Mesenchymal stem cell (in vitro differentiated cells and primary cell): ENCODE results near the gene FOLR2.

ENCODE experiments used
- DNase-seq: peaks from one replicate; pipeline ENCODE4 v3.0.0-alpha.2; 2013
- H2AFZ ChIP-seq: one replicate; pipeline ENCODE4 v1.6.1; 2013; ENCODE audit warnings: low read depth, mild to moderate bottlenecking, control low read depth, inconsistent platforms, low read length, moderate library complexity
- H2AK5ac ChIP-seq: 2 replicates; pipeline ENCODE4 v1.6.1; 2013; ENCODE audit warnings: low read length, moderate library complexity, mild to moderate bottlenecking, inconsistent platforms; ENCODE audit not compliant: severe bottlenecking
- H2BK120ac ChIP-seq: one replicate; pipeline ENCODE4 v1.6.1; 2013; ENCODE audit warnings: low read depth, mild to moderate bottlenecking, inconsistent platforms, low read length, moderate library complexity
- H2BK12ac ChIP-seq, 2 experiments: one replicate each; pipeline ENCODE4 v1.6.1; 2013; ENCODE audit warnings: inconsistent platforms in 2 of 2, low read length in 2 of 2, mild to moderate bottlenecking in 2 of 2, moderate library complexity in 2 of 2, control low read depth in 1 of 2
- H2BK15ac ChIP-seq: one replicate; pipeline ENCODE4 v1.6.1; 2013; ENCODE audit warnings: mild to moderate bottlenecking, low read depth, inconsistent platforms; ENCODE audit not compliant: poor library complexity, severe bottlenecking
- H2BK5ac ChIP-seq: 2 replicates; pipeline ENCODE4 v1.6.1; 2013; ENCODE audit warnings: low read depth, mild to moderate bottlenecking, low read length, control low read depth, inconsistent platforms; ENCODE audit not compliant: poor library complexity, severe bottlenecking
- H3K14ac ChIP-seq, 2 experiments: one replicate each; pipeline ENCODE4 v1.6.1; 2013; ENCODE audit warnings: inconsistent platforms in 2 of 2, low read length in 2 of 2, control low read depth in 1 of 2, mild to moderate bottlenecking in 1 of 2, moderate library complexity in 1 of 2
- H3K18ac ChIP-seq, 2 experiments: one replicate each; pipeline ENCODE4 v1.6.1; 2013; ENCODE audit warnings: inconsistent platforms in 2 of 2, low read length in 2 of 2, control low read depth in 1 of 2, low read depth in 1 of 2, mild to moderate bottlenecking in 1 of 2
- H3K23ac ChIP-seq, 2 experiments: one replicate each; pipeline ENCODE4 v1.6.1; 2013; ENCODE audit warnings: inconsistent platforms in 2 of 2, low read length in 2 of 2, mild to moderate bottlenecking in 2 of 2, moderate library complexity in 2 of 2, control low read depth in 1 of 2
- H3K27ac ChIP-seq: 2 replicates; pipeline ENCODE4 v1.5.1; 2013; ENCODE audit warnings: mild to moderate bottlenecking, moderate library complexity, low read length, control low read depth, inconsistent platforms; ENCODE audit not compliant: poor library complexity, severe bottlenecking
- H3K27me3 ChIP-seq, 2 experiments: 2 replicates each; pipeline versions ENCODE4 v1.6.1 to v1.7.0; 2013; ENCODE audit warnings: low read length in 2 of 2, mild to moderate bottlenecking in 2 of 2, moderate library complexity in 2 of 2, control low read depth in 1 of 2, inconsistent platforms in 1 of 2; ENCODE audit not compliant: control insufficient read depth in 1 of 2, insufficient read depth in 1 of 2
- H3K36me3 ChIP-seq, 2 experiments: 2 replicates each; pipeline versions ENCODE4 v1.6.1 to v1.7.0; 2013; ENCODE audit warnings: low read length in 2 of 2, control low read depth in 1 of 2, inconsistent platforms in 1 of 2, low read depth in 1 of 2, mild to moderate bottlenecking in 1 of 2; ENCODE audit not compliant: insufficient read depth in 2 of 2, control insufficient read depth in 1 of 2
- H3K4ac ChIP-seq, 2 experiments: one replicate each; pipeline ENCODE4 v1.6.1; 2013; ENCODE audit warnings: inconsistent platforms in 2 of 2, low read length in 2 of 2, mild to moderate bottlenecking in 2 of 2, moderate library complexity in 2 of 2, control low read depth in 1 of 2, low read depth in 1 of 2
- H3K4me1 ChIP-seq: 2 replicates; pipeline ENCODE4 v1.6.1; 2013; ENCODE audit warnings: low read depth, low read length, control low read depth; ENCODE audit not compliant: control insufficient read depth, insufficient read depth
- H3K4me2 ChIP-seq: 2 replicates; pipeline ENCODE4 v1.6.1; 2013; ENCODE audit warnings: low read length, mild to moderate bottlenecking, inconsistent platforms; ENCODE audit not compliant: poor library complexity, severe bottlenecking
- H3K4me3 ChIP-seq, 2 experiments: 2 replicates each; pipeline versions ENCODE4 v1.5.1 to v1.7.0; 2013; ENCODE audit warnings: low read length in 2 of 2, mild to moderate bottlenecking in 2 of 2, control low read depth in 1 of 2, low read depth in 1 of 2; ENCODE audit not compliant: insufficient read depth in 1 of 2
- H3K79me1 ChIP-seq: replicated peaks from 2 replicates; pipeline ENCODE4 v1.6.1; 2013; ENCODE audit warnings: mild to moderate bottlenecking, control low read depth, low read length, inconsistent platforms; ENCODE audit not compliant: poor library complexity, severe bottlenecking
- H3K9ac ChIP-seq: 2 replicates; pipeline ENCODE4 v1.7.0; 2013; ENCODE audit warnings: mild to moderate bottlenecking, low read length, moderate library complexity
- H3K9me3 ChIP-seq: 2 replicates; pipeline ENCODE4 v1.7.0; 2013; ENCODE audit warnings: mild to moderate bottlenecking, low read length; ENCODE audit not compliant: control insufficient read depth
- H4K8ac ChIP-seq: one replicate; pipeline ENCODE4 v1.6.1; 2013; ENCODE audit warnings: inconsistent platforms, mild to moderate bottlenecking, low read length, moderate library complexity
- H4K91ac ChIP-seq: one replicate; pipeline ENCODE4 v1.6.1; 2013; ENCODE audit warnings: mild to moderate bottlenecking, low read length, inconsistent platforms
- whole genome bisulfite sequencing: methylation state at CpG from one replicate; pipeline ENCODE4 v1.1.7; 2013; ENCODE audit warnings: mixed read lengths; 5-methylcytosine and 5-hydroxymethylcytosine counted together

Gene FOLR2

GRCh38 chr11:72259490-72259889 is 42.9 kb downstream of the FOLR2 start:
- WGBS = 71% methylated on average over 2 of the region's 2 CpGs
- Histone ChIP-seq H4K91ac (no peak overlapping the region), H3K4me3 (no peak overlapping the region), H3K27me3 (peaks cover 25 to 36% of the 10 kb centered on the region in 2 experiments), H2AFZ (no peak overlapping the region), H3K79me1 (no peaks in the 10 kb centered on the region), H3K27ac (no peak overlapping the region), H3K18ac (no peak overlapping the region), H2BK5ac (no peak overlapping the region), H3K9ac (no peak overlapping the region), H2BK12ac (no peak overlapping the region), H3K4me2 (no peak overlapping the region), H2AK5ac (no peak overlapping the region), H3K36me3 (no peaks in the 10 kb centered on the region), H3K4ac (no peak overlapping the region), H2BK120ac (no peak overlapping the region), H3K14ac (no peak overlapping the region), H2BK15ac (no peak overlapping the region), H4K8ac (no peak overlapping the region), H3K9me3 (peaks cover under 1% of the 10 kb centered on the region), H3K4me1 (no peaks in the 10 kb centered on the region), H3K23ac (no peak overlapping the region)
- no peak for DNase-seq

GRCh38 chr11:72260574-72260973 is 44.0 kb downstream of the FOLR2 start:
- Histone ChIP-seq H3K27ac (no peak overlapping the region), H3K23ac (no peak overlapping the region), H3K36me3 (no peaks in the 10 kb centered on the region), H3K14ac (no peak overlapping the region), H3K27me3 (peaks cover 15 to 26% of the 10 kb centered on the region in 2 experiments), H2BK12ac (no peak overlapping the region), H3K4me3 (no peak overlapping the region), H3K4ac (no peak overlapping the region), H4K91ac (no peak overlapping the region), H2AFZ (no peak overlapping the region), H4K8ac (no peak overlapping the region), H3K18ac (no peak overlapping the region), H2AK5ac (no peak overlapping the region), H3K4me1 (no peaks in the 10 kb centered on the region), H2BK15ac (no peak overlapping the region), H2BK120ac (no peak overlapping the region), H3K4me2 (no peak overlapping the region), H3K79me1 (no peaks in the 10 kb centered on the region), H2BK5ac (no peak overlapping the region), H3K9me3 (no peaks in the 10 kb centered on the region), H3K9ac (no peak overlapping the region)
- no peak for DNase-seq
- WGBS = 87% methylated on average over 5 of the region's 5 CpGs

- Histone ChIP-seq H3K27ac (no peak overlapping the region), H3K36me3 (no peaks in the 10 kb centered on the region), H3K27me3 (peaks cover 4 to 15% of the 10 kb centered on the region in 2 experiments), H3K79me1 (no peaks in the 10 kb centered on the region), H2AK5ac (no peak overlapping the region), H4K91ac (no peak overlapping the region), H3K18ac (no peak overlapping the region), H2BK5ac (no peak overlapping the region), H3K4me2 (no peak overlapping the region), H2BK15ac (no peak overlapping the region), H4K8ac (no peak overlapping the region), H3K4me1 (no peaks in the 10 kb centered on the region), H3K4me3 (no peak overlapping the region), H3K9ac (no peak overlapping the region), H3K23ac (no peak overlapping the region), H3K14ac (no peak overlapping the region), H2BK12ac (no peak overlapping the region), H3K9me3 (no peaks in the 10 kb centered on the region), H2BK120ac (no peak overlapping the region), H3K4ac (no peak overlapping the region), H2AFZ (no peak overlapping the region)
- WGBS = 69% methylated on average over 4 of the region's 4 CpGs
- no peak for DNase-seq
These were observed 46.8 kb downstream of the FOLR2 start for GRCh38 chr11:72263361-72263760.

- Histone ChIP-seq H3K9ac (no peak overlapping the region), H3K4ac (no peak overlapping the region), H2BK12ac (no peak overlapping the region), H2BK5ac (no peak overlapping the region), H2AK5ac (no peak overlapping the region), H2BK120ac (no peak overlapping the region), H3K14ac (no peak overlapping the region), H3K27ac (no peak overlapping the region), H3K4me1 (no peaks in the 10 kb centered on the region), H3K4me2 (no peak overlapping the region), H3K79me1 (no peaks in the 10 kb centered on the region), H4K8ac (no peak overlapping the region), H3K18ac (no peak overlapping the region), H2AFZ (no peak overlapping the region), H3K4me3 (no peak overlapping the region), H3K23ac (no peak overlapping the region), H3K27me3 (peaks cover 3 to 5% of the 10 kb centered on the region in 2 experiments), H3K9me3 (no peaks in the 10 kb centered on the region), H2BK15ac (no peak overlapping the region), H3K36me3 (no peaks in the 10 kb centered on the region), H4K91ac (no peak overlapping the region)
- no peak for DNase-seq
These were observed 49.4 kb downstream of the FOLR2 start for GRCh38 chr11:72265951-72266350.
